WI38 (cell line): ENCODE results near the gene MTCL1.
A peak's percentile ranks its signal among the peaks of the same experiment; 100 is the strongest.

Source experiments
- H3K4me3 ChIP-seq: 2 replicates; pipeline ENCODE4 v1.5.1; 2011; ENCODE audit warnings: low read depth, mild to moderate bottlenecking, control low read depth, low read length
- CTCF ChIP-seq: IDR thresholded peaks from 2 replicates; pipeline ENCODE4 v1.5.1; 2012; ENCODE audit warnings: low read depth, mild to moderate bottlenecking, control low read depth, low read length

Gene MTCL1

DNA sequence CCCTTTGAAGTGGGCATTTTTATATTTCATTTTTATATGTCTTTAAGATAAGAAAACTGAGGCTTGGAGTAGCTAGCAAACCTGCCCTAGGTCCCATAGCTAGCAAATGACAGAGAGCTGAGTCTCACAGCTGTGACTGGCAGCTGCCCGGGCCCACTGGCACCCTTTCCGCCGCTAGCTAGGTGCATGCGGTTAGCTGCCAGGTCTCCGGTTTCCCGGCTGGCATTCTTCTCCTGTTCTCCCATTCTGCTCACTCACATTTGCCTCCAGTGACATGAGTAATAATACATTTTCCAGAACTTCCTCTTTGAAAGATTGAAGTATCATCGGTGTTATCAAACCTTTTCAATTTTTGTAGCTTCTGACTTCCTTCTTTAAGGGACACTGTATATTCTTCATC is 38.7 kb downstream of the MTCL1 start:
- no peak for TF ChIP-seq CTCF
- H3K4me3 ChIP-seq: no peak overlapping the region

DNA sequence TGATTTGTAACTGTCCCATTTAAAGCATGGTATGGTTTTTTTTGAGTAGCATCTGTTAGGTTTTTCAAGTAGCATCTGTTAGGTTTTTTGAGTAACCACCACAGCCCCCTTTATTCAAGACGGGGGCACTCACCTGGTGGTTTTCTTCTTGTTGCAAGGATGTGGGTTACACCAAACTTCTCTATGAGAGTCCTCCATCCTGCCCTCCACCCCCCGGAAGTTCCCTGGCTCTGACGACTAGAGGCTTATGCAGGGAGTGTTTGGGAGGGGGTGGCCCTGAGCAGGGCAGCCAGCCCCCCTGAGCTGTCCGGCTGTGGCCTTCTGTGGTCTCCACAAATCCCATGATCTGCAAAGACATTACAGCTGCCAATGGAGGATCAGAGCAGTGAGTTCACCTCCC is 39.3 kb downstream of the MTCL1 start:
- H3K4me3 ChIP-seq: no peak overlapping the region
- TF ChIP-seq CTCF: no peak

GRCh38 chr18:8745355-8746014 is 40.1 kb downstream of the MTCL1 start:
- H3K4me3 ChIP-seq: no peak overlapping the region
- no peak for TF ChIP-seq CTCF

- TF ChIP-seq CTCF: no peak
- H3K4me3 ChIP-seq: no peak overlapping the region
These were observed 42.1 kb downstream of the MTCL1 start for GRCh38 chr18:8747440-8747937.

DNA sequence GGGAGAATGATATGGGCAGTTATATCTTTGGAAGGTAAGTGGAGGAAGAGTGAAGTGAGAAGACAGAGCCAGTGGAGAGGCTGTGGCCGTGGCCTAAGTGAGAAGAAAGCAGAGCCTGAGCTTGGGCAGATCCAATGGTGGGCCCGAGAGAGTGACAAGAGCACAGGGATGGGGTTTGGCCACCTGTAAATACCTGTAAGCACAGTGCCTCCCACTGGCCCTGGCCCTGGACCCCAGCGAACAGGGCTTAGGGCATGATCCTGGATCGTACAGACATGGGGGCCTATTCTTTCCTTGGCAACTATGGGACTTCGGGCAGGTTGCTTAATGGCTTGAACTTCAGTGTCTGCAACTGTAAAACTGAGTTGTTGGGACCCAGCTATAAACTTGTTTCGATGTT is 44.1 kb downstream of the MTCL1 start:
- TF ChIP-seq CTCF: no peak
- H3K4me3 ChIP-seq: no peak overlapping the region

DNA sequence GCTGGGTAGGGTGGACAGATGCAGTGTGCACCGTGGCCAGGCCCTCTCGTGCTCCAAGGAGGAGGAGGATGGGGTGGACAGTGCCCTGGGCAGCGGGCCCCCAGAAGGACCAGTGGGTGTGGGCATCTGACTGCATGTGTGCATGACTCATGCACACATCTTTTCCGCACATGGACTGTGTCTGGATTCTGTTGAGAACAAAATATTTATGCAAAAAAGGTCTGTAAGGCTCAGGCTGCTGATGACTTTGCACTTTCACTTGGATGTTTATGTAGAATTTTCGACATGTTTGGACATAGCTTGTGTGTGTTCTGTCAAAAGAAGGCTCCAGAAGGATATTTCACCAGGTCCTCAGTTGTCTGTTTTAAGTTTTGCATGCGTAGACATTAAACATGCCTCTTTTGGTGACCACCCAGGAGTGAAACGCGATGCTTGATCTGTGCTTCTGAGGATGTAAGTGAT is 45.6 kb downstream of the MTCL1 start:
- no peak for TF ChIP-seq CTCF
- peak overlapping the region; percentile 25 for H3K4me3 ChIP-seq

GRCh38 chr18:8751692-8752091 is 46.3 kb downstream of the MTCL1 start:
- no peak for TF ChIP-seq CTCF
- peak overlapping the region; percentile 25 for H3K4me3 ChIP-seq
